HG03432 (cell line): ENCODE measurements around the gene USP28.
"Not testable (repeated sequence)": the region's sequence is repeated elsewhere in the genome, so short reads cannot be mapped to it uniquely, and the experiment has no call there.

ENCODE experiments used
- ATAC-seq: cut with Tn5 transposase; IDR thresholded peaks from one replicate; pipeline ENCODE4 v1.9.1; 2021; ENCODE audit warnings: mild to moderate bottlenecking, moderate library complexity; ENCODE audit not compliant: unreplicated experiment

Gene USP28

DNA sequence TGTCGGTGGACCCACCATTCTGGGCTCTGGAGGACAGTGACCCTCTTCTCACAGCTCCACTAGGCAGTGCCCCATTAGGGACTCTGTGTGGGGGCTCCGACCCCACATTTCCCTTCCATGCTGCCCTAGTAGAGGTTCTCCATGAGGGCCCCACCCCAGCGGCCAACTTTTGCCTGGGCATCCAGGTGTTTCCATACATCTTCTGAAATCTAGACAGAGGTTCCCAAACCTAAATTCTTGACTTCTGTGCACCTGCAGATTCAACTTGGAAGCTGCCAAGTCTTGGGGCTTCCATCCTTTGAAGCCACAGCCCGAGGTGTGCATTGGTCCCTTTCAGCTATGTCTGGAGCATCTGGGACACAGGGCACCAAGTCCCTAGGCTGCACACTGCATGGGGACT, 4.1 kb upstream of the USP28 start:
- ATAC-seq: not testable (repeated sequence)

GRCh38 chr11:113877670-113878055, 2.3 kb upstream of the USP28 start:
- ATAC-seq: no peak

- ATAC-seq: no peak
Observed at GRCh38 chr11:113876798-113877669, 1.7 kb upstream of the USP28 start.

GRCh38 chr11:113876074-113876797, 864 bp upstream of the USP28 start:
- ATAC-seq: no peak

- ATAC-seq: peak; percentile 37
Observed at GRCh38 chr11:113874581-113875233, 665 bp downstream of the USP28 start.

GRCh38 chr11:113874096-113874495, 1.3 kb downstream of the USP28 start:
- no peak for ATAC-seq

DNA sequence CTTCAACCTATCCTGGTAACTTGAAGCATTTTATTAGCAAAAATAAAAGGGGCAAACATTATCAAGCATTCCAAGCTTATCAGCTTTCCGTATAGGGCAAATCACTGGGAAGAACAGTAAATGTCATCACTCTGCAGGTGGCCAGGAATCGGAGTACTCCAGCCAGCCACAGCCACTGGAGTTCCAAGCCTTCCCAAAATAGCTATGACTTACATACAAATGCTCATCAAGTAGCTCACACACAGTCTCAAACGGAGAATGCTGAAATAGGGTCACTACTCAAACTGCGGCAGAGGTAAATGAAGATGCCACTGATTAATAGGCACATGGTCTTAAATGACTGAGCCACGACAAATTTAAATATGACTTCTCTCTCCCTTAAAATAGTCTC, 2.1 kb downstream of the USP28 start:
- no peak for ATAC-seq

DNA sequence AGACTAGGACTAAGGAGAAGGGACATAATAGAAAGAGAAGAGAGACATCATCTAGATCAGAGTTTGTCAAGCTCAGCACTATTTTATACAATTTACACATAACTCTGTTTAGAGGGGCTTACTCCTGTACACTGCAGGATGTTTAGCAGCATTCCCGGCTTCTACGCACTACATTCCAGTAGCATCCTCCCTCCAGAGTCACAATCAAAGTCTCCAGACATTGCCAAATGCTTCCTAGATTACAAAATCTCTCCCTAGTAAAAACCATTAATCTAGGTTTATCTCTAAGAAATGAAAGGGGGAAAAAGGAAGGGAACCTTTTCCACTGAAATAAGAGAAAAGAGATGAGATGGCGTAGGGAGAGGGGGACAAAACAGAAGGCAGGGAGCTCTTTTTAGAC, 4.0 kb downstream of the USP28 start:
- ATAC-seq: no peak

- no peak for ATAC-seq
Observed at GRCh38 chr11:113867843-113868503, 7.4 kb downstream of the USP28 start.

DNA sequence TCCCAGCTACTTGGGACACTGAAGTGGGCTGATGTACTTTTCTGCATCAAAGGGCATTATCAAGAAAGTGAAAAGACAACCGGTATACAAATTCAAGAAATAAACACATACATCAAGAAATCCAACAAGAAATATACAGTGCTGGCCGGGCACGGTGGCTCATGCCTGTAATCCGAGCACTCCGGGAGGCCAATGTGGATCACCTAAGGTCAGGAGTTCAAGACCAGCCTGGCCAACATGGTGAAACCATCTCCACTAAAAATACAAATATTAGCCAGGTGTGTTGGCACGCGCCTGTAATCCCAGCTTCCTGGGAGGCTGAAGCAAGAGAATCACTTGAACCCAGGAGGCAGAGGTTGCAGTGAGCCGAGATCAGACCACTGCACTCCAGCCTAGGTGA, 9.5 kb downstream of the USP28 start:
- ATAC-seq: no peak

DNA sequence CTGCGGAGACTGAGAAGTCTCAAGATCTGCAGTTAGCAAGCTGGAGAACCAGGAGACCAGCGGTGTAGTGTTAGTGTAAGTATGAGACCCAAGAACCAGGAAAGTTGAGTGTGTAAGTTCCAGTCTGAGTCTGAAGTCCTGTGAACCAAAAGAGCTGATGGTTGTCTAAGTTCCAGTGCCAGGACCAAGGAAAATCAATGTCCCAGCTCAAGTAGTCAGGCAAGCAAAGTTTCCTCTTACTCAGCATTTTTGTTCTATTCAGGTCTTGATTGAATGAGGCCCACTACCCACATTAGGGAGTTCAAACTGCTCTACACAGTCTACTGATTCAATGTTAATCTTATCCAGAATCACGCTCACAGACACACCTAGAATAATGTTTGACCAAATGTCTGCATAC, 11.0 kb downstream of the USP28 start:
- ATAC-seq: no peak

DNA sequence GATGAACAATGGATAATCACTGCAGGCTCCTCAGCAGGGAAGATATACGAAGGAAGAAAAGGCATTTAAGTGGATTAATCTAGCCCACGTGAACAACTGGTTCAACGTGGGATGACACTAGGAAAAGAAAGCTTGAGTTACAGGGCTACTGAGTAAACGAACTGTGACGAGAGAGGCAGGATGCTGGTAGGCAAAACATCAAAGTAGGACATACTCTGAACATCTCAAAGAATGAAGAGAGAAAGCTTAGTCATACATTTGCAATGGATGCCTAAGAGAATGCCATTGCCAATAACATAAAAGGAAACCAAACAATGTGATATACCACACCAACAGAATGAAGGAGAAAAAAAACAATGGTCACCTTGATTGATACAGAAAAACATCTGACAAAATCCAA, 12.9 kb downstream of the USP28 start:
- no peak for ATAC-seq

GRCh38 chr11:113859665-113860064, 15.7 kb downstream of the USP28 start:
- ATAC-seq: no peak

DNA sequence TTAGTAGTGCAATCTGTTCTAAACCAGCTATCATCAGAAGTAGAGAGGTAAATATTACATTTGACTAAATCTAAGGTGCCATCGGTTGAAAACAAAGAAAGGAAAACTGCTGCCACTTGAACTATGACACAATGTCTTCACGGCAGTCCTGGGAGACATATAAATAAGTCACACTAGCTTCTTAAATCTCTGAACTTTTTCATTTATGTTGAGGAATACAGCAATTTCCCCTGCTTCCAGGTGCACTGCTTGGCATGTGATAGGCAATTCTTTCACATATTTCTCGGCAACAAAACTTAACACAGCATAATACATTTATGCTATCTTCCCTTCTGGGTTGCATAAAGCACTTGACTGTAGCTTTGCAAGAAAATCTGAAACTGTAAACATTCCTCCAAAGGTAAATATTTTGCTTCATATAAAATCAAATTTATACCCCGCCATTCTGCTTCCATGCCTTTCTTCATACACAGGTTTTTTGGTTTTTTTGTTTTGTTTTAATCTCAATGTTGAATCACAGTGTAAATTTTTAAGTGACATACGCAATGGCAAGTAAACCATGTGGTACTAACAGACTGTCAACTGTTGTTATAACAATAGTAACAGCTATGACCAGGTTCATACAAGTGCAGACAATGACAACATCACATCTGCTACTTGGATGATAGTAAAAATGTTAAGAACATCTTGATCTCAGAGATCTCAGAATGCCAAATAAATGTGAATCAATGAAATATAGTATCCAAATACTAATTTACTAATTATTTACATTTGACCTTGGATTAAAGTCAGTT, 18.2 kb downstream of the USP28 start:
- ATAC-seq: no peak

GRCh38 chr11:113855803-113856202, 19.6 kb downstream of the USP28 start:
- ATAC-seq: no peak

- no peak for ATAC-seq
Observed at GRCh38 chr11:113850188-113850587, 25.2 kb downstream of the USP28 start.

- ATAC-seq: no peak
Observed at GRCh38 chr11:113849713-113850112, 25.7 kb downstream of the USP28 start.

- no peak for ATAC-seq
Observed at GRCh38 chr11:113847580-113847979, 27.8 kb downstream of the USP28 start.

DNA sequence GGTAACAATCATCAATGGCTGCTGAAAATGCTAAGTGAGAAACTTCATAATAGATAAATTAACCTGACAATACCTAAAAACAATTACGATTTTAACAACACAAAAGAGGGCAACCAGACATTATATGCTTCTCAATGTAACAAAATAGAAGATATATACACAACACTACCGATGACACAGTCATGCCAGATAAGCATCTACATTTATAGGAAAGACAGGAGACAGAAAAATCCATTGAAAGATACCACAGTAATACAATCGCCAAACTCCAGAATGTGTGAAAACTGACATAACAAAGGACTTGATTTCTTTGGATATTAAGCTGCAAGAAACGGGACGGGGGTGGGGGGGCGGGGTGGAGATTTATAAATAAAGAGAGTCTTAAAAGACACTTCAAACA, 28.3 kb downstream of the USP28 start:
- ATAC-seq: no peak

GRCh38 chr11:113841691-113842090, 33.7 kb downstream of the USP28 start:
- no peak for ATAC-seq
